ENCODE results near the gene CDH22. TPM values are rescaled to one million over a fixed set of nuclear protein-coding genes. Genes with fewer than 3 reads are reported as not detected.

Gene CDH22
- total RNA-seq, 1 experiment from 2014 or later: not detected

GRCh38 chr20:46169245-46170171 is 138.8 kb downstream of the CDH22 start:
- no peaks in the 10 kb centered on the region for H3K36me3 ChIP-seq (ENCODE audit: insufficient read depth, low read length, poor library complexity, severe bottlenecking)
- no TSS peak for BruUV-seq (replicated peaks)
- no peak overlapping the region for H3K4me3 ChIP-seq (ENCODE audit: low read depth, low read length, poor library complexity, severe bottlenecking)
- ChIA-PET POLR2A (ENCODE audit: low non-redundant PET) (no interaction called here), CTCF (no interaction called here)
- H3K27ac ChIP-seq (ENCODE audit: low read depth, low read length, poor library complexity, severe bottlenecking): no peak overlapping the region
- TF ChIP-seq EZH2 (IDR thresholded peaks at IDR 0.05; ENCODE audit: borderline replicate concordance, low read depth, low read length, poor library complexity, severe bottlenecking) (no peak), CTCF (conservative IDR thresholded peaks at IDR 0.05; ENCODE audit: low read depth, low read length) (no peak)
- intact Hi-C loops (cut with micrococcal nuclease; ENCODE audit: unreplicated experiment): loop anchor here (10.0 kb wide), 1 partner anchor 55 kb away; the partner anchor contains the start of gene CD40
- no peaks in the 10 kb centered on the region for H3K9me3 ChIP-seq (ENCODE audit: low read depth, low read length, poor library complexity, severe bottlenecking)
- no peak for DNase-seq (ENCODE audit: low spot score)
- H3K27me3 ChIP-seq (replicated peaks; ENCODE audit: insufficient read depth, low read depth, low read length, poor library complexity): peaks cover 22% of the 10 kb centered on the region
- no peaks in the 10 kb centered on the region for H3K4me1 ChIP-seq (ENCODE audit: insufficient read depth, low read length, poor library complexity, severe bottlenecking)

- ChIA-PET POLR2A (ENCODE audit: low non-redundant PET) (no interaction called here), CTCF (no interaction called here)
- no TSS peak for BruUV-seq (replicated peaks)
- DNase-seq (ENCODE audit: low spot score): no peak
- peaks cover 12% of the 10 kb centered on the region for H3K27me3 ChIP-seq (replicated peaks; ENCODE audit: insufficient read depth, low read depth, low read length, poor library complexity)
- no peak overlapping the region for H3K27ac ChIP-seq (ENCODE audit: low read depth, low read length, poor library complexity, severe bottlenecking)
- no peak for TF ChIP-seq EZH2 (IDR thresholded peaks at IDR 0.05; ENCODE audit: borderline replicate concordance, low read depth, low read length, poor library complexity, severe bottlenecking)
- no peak for TF ChIP-seq CTCF (conservative IDR thresholded peaks at IDR 0.05; ENCODE audit: low read depth, low read length)
- intact Hi-C loops (cut with micrococcal nuclease; ENCODE audit: unreplicated experiment): no loop called here
- no peak overlapping the region for H3K4me3 ChIP-seq (ENCODE audit: low read depth, low read length, poor library complexity, severe bottlenecking)
- no peaks in the 10 kb centered on the region for H3K36me3 ChIP-seq (ENCODE audit: insufficient read depth, low read length, poor library complexity, severe bottlenecking)
- H3K9me3 ChIP-seq (ENCODE audit: low read depth, low read length, poor library complexity, severe bottlenecking): no peaks in the 10 kb centered on the region
- no peaks in the 10 kb centered on the region for H3K4me1 ChIP-seq (ENCODE audit: insufficient read depth, low read length, poor library complexity, severe bottlenecking)
Measured at GRCh38 chr20:46168438-46168837, 139.9 kb downstream of the CDH22 start.

GRCh38 chr20:46167080-46167479 is 141.2 kb downstream of the CDH22 start:
- Histone ChIP-seq H3K36me3 (ENCODE audit: insufficient read depth, low read length, poor library complexity, severe bottlenecking) (no peaks in the 10 kb centered on the region), H3K4me3 (ENCODE audit: low read depth, low read length, poor library complexity, severe bottlenecking) (no peak overlapping the region), H3K27me3 (replicated peaks; ENCODE audit: insufficient read depth, low read depth, low read length, poor library complexity) (no peaks in the 10 kb centered on the region), H3K27ac (ENCODE audit: low read depth, low read length, poor library complexity, severe bottlenecking) (no peak overlapping the region), H3K9me3 (ENCODE audit: low read depth, low read length, poor library complexity, severe bottlenecking) (no peaks in the 10 kb centered on the region), H3K4me1 (ENCODE audit: insufficient read depth, low read length, poor library complexity, severe bottlenecking) (no peaks in the 10 kb centered on the region)
- CTCF ChIA-PET: no interaction called here
- no TSS peak for BruUV-seq (replicated peaks)
- intact Hi-C loops (cut with micrococcal nuclease; ENCODE audit: unreplicated experiment): no loop called here
- TF ChIP-seq CTCF (conservative IDR thresholded peaks at IDR 0.05; ENCODE audit: low read depth, low read length) (no peak), EZH2 (IDR thresholded peaks at IDR 0.05; ENCODE audit: borderline replicate concordance, low read depth, low read length, poor library complexity, severe bottlenecking) (no peak)
- no peak for DNase-seq (ENCODE audit: low spot score)
- POLR2A ChIA-PET (ENCODE audit: low non-redundant PET): no interaction called here

Data from A673 (cell line).